Measurements from ENCODE around the gene WNK3. TPM values are rescaled to one million over a fixed set of nuclear protein-coding genes. Genes with fewer than 3 reads are reported as not detected.

The WNK3 gene
- total RNA-seq, 1 donor from 2014 or later = 3.1 TPM

GRCh38 chrX:54172455-54172854, 185.4 kb downstream of the WNK3 start:
- Histone ChIP-seq H3K36me3 (ENCODE audit: control insufficient read depth, insufficient read depth, low read length) (no peaks in the 10 kb centered on the region), H3K4me3 (ENCODE audit: low read depth, low read length) (no peak overlapping the region), H3K27me3 (ENCODE audit: control insufficient read depth, insufficient read depth, low read length) (no peaks in the 10 kb centered on the region)
- no peak for DNase-seq (ENCODE audit: low read depth)
- no peak for TF ChIP-seq CTCF (IDR thresholded peaks at IDR 0.05; ENCODE audit: insufficient read depth, low read length, poor library complexity, severe bottlenecking)

- Histone ChIP-seq H3K36me3 (ENCODE audit: control insufficient read depth, insufficient read depth, low read length) (no peaks in the 10 kb centered on the region), H3K27me3 (ENCODE audit: control insufficient read depth, insufficient read depth, low read length) (no peaks in the 10 kb centered on the region), H3K4me3 (ENCODE audit: low read depth, low read length) (no peak overlapping the region)
- DNase-seq (ENCODE audit: low read depth) = no peak
- no peak for TF ChIP-seq CTCF (IDR thresholded peaks at IDR 0.05; ENCODE audit: insufficient read depth, low read length, poor library complexity, severe bottlenecking)
These were observed 186.2 kb downstream of the WNK3 start for GRCh38 chrX:54171527-54172250.

DNA sequence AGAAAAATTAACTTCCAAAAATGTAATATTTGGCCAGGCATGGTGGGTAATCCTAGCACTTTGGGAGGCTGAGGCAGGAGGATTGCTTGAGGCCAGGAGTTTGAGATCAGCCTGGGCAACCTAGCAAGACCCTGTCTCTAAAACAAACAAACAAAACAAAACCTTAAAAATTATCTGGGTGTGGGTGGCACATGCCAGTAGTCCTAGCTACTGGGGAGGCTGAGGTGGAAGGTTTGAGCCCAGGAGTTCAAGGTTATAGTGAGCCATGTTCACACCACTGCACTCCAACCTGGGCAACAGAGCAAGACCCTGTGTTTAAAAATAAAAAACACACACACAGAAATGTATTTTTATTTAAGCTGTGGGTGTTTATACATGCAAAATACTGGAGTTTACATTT, 186.8 kb downstream of the WNK3 start:
- no peaks in the 10 kb centered on the region for H3K27me3 ChIP-seq (ENCODE audit: control insufficient read depth, insufficient read depth, low read length)
- DNase-seq (ENCODE audit: low read depth) = no peak
- no peaks in the 10 kb centered on the region for H3K36me3 ChIP-seq (ENCODE audit: control insufficient read depth, insufficient read depth, low read length)
- TF ChIP-seq CTCF (IDR thresholded peaks at IDR 0.05; ENCODE audit: insufficient read depth, low read length, poor library complexity, severe bottlenecking) = no peak
- H3K4me3 ChIP-seq (ENCODE audit: low read depth, low read length) = no peak overlapping the region

- Histone ChIP-seq H3K36me3 (ENCODE audit: control insufficient read depth, insufficient read depth, low read length) (no peaks in the 10 kb centered on the region), H3K27me3 (ENCODE audit: control insufficient read depth, insufficient read depth, low read length) (no peaks in the 10 kb centered on the region), H3K4me3 (ENCODE audit: low read depth, low read length) (no peak overlapping the region)
- no peak for DNase-seq (ENCODE audit: low read depth)
- TF ChIP-seq CTCF (IDR thresholded peaks at IDR 0.05; ENCODE audit: insufficient read depth, low read length, poor library complexity, severe bottlenecking) = no peak
These were observed 190.9 kb downstream of the WNK3 start for GRCh38 chrX:54166915-54167314.

DNA sequence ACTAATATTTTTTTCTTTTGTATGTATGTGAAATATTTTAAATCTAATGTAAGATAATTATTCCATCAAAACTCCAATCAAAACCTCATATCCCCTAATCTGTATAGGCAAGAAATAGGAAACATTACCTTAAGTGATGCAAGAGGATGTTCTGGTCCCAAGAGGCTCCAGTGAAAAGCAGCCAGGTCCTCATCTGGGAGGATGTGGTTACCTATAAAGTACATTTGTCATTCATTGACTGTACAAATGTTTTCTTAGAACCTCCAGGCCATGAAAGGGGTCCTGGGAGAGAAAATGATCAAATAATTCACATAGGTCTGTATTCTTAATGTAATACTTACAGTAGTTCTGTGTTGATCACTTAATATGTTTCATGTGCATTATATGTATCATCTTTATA, 200.3 kb downstream of the WNK3 start:
- no peak for DNase-seq (ENCODE audit: low read depth)
- Histone ChIP-seq H3K27me3 (ENCODE audit: control insufficient read depth, insufficient read depth, low read length) (no peaks in the 10 kb centered on the region), H3K4me3 (ENCODE audit: low read depth, low read length) (no peak overlapping the region), H3K36me3 (ENCODE audit: control insufficient read depth, insufficient read depth, low read length) (no peaks in the 10 kb centered on the region)
- TF ChIP-seq CTCF (IDR thresholded peaks at IDR 0.05; ENCODE audit: insufficient read depth, low read length, poor library complexity, severe bottlenecking) = no peak

Other genes with a start within 250 kb of the WNK3 start
- gene FAM120C, start 174.8 kb downstream of the WNK3 start, total RNA-seq = 3.5 and 5.8 TPM in 2 replicates
- gene TSR2, start 82.4 kb upstream of the WNK3 start, total RNA-seq = 11.3 and 11.4 TPM in 2 replicates
- gene FGD1, start 138.2 kb upstream of the WNK3 start, total RNA-seq = 11.8 and 13.0 TPM in 2 replicates
- 29.9 and 36.1 TPM in 2 replicates for gene GNL3L, start 172.2 kb upstream of the WNK3 start, total RNA-seq

Data from kidney epithelial cell (primary cell).